GM19035 (cell line): ENCODE measurements around the gene GALR3.

Experiments used
- ATAC-seq: cut with Tn5 transposase; IDR thresholded peaks from one replicate; pipeline ENCODE4 v1.9.1; 2021; ENCODE audit not compliant: unreplicated experiment

GALR3 gene

GRCh38 chr22:37818409-37819104 lies 4.6 kb upstream of the GALR3 start:
- no peak for ATAC-seq

GRCh38 chr22:37819105-37819433 lies 4.1 kb upstream of the GALR3 start:
- ATAC-seq = no peak

GRCh38 chr22:37820350-37820749 lies 2.8 kb upstream of the GALR3 start:
- no peak for ATAC-seq

- ATAC-seq = no peak
Measured at GRCh38 chr22:37822079-37822833, 926 bp upstream of the GALR3 start.

GRCh38 chr22:37824674-37825641 lies 1.8 kb downstream of the GALR3 start:
- ATAC-seq = no peak

DNA sequence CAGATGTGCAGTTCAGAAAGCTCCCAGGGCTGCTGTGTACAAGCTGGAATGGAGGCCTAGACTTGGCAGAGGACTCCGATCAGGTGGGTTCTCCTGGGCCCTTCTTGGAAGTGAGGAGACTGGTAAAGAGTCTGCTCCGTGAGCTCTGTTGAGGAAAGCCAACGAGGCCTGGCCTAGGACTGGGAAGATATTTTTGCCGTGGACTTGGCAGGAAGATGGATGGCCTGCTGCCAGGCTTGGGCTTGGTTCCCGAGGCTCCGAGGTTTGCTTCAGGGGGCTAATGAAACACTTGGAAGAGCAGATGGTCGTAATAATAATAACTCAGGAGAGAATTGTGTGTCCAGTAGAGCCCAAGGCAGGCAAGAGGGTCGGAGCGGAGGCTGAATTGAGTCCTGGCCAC lies 3.9 kb downstream of the GALR3 start:
- ATAC-seq = no peak

GRCh38 chr22:37830093-37830842 lies 7.1 kb downstream of the GALR3 start:
- ATAC-seq = no peak

DNA sequence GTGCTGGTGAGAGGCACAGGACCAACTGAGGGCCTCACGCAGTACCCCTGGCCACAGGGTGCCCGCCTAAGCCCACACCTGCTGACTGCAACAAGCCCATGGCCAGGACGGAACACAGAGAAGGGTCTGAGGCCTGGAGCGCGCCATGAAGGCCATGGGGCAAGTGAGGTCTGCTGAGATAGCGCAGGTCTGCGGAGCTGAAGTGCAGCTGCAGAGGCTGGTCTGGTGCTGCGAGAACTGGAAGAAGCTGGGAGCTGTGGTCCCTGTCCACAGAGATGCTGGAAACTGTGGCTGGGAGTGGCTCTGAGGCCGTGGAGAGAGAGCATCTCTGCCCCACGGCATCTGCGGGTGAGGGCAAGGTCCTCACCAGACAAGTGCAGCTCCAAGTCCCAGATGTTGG lies 8.3 kb downstream of the GALR3 start:
- ATAC-seq = no peak

- no peak for ATAC-seq
Measured at GRCh38 chr22:37832022-37832857, 9.1 kb downstream of the GALR3 start.

DNA sequence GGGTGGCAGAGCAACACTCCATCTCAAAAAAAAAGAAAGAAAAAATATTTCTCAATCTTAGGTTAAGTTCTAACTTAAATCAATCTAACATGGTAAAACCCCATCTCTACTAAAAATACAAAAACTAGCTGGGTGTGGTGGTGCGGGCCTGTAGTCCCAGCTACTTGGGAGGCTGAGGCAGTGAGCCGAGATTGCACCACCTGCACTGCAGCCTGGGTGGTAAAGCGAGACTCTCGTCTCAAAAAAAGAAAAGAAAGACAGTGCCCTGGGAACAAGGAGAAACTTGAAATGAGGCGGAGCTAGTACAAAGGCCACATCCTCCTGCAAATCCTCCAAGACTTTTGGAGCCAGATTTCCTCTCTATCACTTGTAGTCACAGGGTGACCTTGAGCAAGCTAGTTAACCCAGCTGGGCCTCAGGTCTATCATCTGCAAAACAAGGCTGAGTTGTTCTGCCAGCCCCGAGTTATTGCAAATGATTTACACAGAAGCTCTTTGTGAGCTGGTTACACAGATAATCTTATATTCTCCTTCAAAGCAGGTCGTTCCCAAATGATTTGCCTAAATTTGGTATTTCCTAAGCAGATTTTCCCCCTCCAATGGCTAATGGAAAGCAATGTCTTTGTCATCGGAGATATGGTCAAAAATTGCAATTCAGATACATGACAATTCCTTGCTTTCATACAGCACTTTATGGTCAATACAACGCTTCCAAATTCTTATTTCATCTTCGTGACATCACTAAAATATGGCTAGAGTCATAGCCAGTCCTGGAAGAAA lies 19.0 kb downstream of the GALR3 start:
- no peak for ATAC-seq

- ATAC-seq = peak; percentile 45
Measured at GRCh38 chr22:37843741-37844089, 20.5 kb downstream of the GALR3 start.

DNA sequence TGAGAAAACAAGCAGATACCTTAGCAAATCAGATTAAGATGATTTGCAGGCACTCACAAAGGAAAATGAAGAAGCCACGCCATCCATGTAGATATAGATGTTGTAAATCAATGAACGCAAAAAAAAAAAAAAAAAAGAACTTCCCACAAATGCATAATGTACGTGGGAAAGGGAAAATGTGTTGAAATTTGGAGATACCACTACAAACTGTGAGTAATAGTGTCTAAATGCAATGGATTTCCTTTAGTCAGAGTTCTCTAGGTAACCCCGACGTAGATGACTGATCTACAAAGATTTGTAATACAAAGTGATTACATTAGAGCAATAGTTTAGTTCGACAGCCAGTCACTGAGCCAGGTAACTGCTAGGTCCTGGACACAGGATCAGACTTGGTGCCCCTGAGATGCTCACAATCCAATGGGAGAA lies 21.7 kb downstream of the GALR3 start:
- ATAC-seq = no peak

DNA sequence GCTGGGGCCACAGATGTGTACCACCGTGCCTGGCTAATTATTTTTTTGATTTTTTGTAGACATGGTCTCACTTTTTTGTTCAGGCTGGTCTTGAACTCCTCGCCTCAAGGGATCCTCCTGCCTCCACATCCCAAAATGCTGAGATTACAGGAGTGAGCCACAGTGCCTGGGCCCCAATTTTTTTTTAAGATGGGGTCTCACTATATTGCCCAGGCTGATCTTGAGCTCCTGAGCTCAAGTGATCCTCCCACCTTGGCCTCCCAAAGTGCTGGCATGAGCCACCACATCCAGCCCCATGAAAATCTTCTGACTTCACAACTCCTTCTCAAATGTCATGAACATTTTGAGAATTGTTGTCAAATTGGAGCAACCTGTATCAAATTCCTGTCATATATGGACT lies 23.3 kb downstream of the GALR3 start:
- no peak for ATAC-seq

DNA sequence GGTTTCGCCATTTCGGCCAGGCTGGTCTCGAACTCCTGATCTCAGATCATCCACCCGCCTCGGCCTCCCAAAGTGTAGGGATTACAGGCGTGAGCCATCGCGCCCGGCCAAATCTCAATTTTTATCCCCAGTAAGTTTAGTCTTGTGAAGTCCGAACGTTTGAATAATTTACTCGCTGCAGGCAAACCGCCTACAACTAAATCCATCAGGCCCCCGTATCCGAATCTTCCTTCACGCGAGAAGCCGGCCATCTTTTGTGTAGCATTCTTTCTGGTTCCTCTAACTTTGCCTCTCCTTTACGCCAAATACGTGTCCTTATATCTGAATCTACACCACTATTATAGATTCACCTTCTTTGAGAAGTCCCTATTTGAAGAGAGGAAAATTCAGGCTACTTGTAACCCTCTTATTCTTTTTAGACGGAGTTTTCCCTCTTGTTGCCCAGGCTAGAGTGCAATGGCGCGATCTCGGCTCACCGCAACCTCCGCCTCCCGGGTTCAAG lies 25.5 kb downstream of the GALR3 start:
- ATAC-seq = no peak

GRCh38 chr22:37849089-37849751 lies 26.0 kb downstream of the GALR3 start, which contains the start of gene EIF3L:
Gene EIF3L, plus strand, starts transcription at chr22:37849419. Its CDS starts 31 bp downstream, at chr22:37849450.
- ATAC-seq = peak; percentile 52

DNA sequence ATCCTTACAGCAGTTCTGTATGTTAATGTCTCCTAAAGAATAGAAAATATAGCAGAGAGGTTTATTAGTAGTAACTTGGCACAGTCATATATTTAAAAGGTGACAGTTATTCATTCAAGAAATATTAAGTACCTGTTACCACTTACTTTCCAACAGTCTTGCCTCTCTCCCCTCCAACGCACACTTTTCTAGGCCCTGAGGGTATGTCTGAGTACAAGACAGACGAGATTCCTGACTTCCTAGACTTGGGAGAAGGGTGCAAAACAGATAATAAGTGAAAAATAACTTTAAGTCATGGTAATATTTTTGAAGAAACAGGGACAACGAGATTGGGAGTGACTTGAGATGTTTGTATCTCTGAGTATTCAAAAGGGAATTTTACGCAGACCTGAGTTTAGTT lies 27.6 kb downstream of the GALR3 start:
- ATAC-seq = no peak

DNA sequence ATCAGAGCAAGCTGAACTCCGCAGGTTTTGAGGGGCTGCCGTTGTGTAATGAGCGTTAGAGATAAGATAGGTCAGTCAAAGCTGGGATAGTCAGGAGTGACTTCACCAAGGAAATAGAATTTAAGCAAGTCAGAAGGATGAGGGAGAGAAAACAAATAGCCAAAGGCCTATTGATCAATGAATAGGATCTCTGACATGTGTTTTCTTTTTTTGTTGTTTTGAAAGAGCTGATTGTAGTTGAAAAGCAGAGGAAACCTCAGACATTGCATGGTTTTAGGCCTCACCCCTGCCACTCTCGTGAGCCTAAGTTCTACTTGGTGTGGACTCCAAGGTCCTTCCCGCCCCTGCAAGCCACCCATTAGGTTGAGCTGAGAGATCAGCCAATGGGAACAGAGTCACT lies 29.2 kb downstream of the GALR3 start:
- no peak for ATAC-seq

GRCh38 chr22:37854946-37855345 lies 31.8 kb downstream of the GALR3 start:
- ATAC-seq = no peak
